GM12878 (cell line): ENCODE data around the gene DCAF11.

ENCODE experiments used
- KDM1A ChIP-seq: fragments of 200-600 bp; sonication (generic); IDR thresholded peaks from 2 replicates; pipeline ENCODE4 v1.6.1; 2016; ENCODE audit warnings: borderline replicate concordance
- MXI1 ChIP-seq: fragments of 150-350 bp; IDR thresholded peaks from 2 replicates; pipeline ENCODE4 v1.6.1; 2011; ENCODE audit warnings: low read depth, mild to moderate bottlenecking, inconsistent platforms, low read length, improper control_type of control experiment
- MYB ChIP-seq: fragments of 150-350 bp; IDR thresholded peaks from 2 replicates; pipeline ENCODE4 v1.6.1; 2014; ENCODE audit warnings: mild to moderate bottlenecking, low read depth, low read length, borderline replicate concordance
- NFYA ChIP-seq: IDR thresholded peaks from 2 replicates; pipeline ENCODE4 v1.6.1; 2011; ENCODE audit warnings: low read depth, mild to moderate bottlenecking, low read length, improper control_type of control experiment, borderline replicate concordance
- POLR2AphosphoS5 ChIP-seq: IDR thresholded peaks from 2 replicates; pipeline ENCODE4 v1.6.1; 2011; ENCODE audit warnings: mild to moderate bottlenecking, low read length, inconsistent platforms
- TARDBP ChIP-seq: IDR thresholded peaks from 2 replicates; pipeline ENCODE4 v1.6.1; 2016; ENCODE audit warnings: borderline replicate concordance
- TBL1XR1 ChIP-seq: IDR thresholded peaks from 2 replicates; pipeline ENCODE4 v1.6.1; 2012; ENCODE audit warnings: low read depth, low read length, improper control_type of control experiment
- YBX1 ChIP-seq: fragments of 450-650 bp; IDR thresholded peaks from 2 replicates; pipeline ENCODE4 v1.6.1; 2016; ENCODE audit warnings: antibody characterized with exemption
- TF ChIP-seq, protein P1 (sequence below), 3 experiments: IDR thresholded peaks in 2 of 3; conservative IDR thresholded peaks in 1 of 3; 2 replicates each; pipeline ENCODE4 v1.5.1; 2011; ENCODE audit warnings: low read depth in 3 of 3, low read length in 3 of 3, mild to moderate bottlenecking in 3 of 3, control low read depth in 2 of 3, moderate library complexity in 2 of 3, inconsistent platforms in 1 of 3, mixed read lengths in 1 of 3; ENCODE audit not compliant: control insufficient read depth in 2 of 3, insufficient read depth in 1 of 3; ENCODE audit errors: extremely low read depth in 1 of 3
- TF ChIP-seq, protein P2 (sequence below): IDR thresholded peaks from 2 replicates; pipeline ENCODE4 v1.6.1; 2011; ENCODE audit warnings: low read depth, mild to moderate bottlenecking, low read length, moderate library complexity, borderline replicate concordance; ENCODE audit errors: extremely low read depth
- TF ChIP-seq, protein P3 (sequence below): IDR thresholded peaks from 2 replicates; pipeline ENCODE4 v1.6.1; 2011; ENCODE audit warnings: low read depth, low read length, improper control_type of control experiment, borderline replicate concordance
- TF ChIP-seq, protein P4 (sequence below): IDR thresholded peaks from 2 replicates; pipeline ENCODE4 v1.6.1; 2012; ENCODE audit warnings: mild to moderate bottlenecking, low read depth, low read length

DNA sequence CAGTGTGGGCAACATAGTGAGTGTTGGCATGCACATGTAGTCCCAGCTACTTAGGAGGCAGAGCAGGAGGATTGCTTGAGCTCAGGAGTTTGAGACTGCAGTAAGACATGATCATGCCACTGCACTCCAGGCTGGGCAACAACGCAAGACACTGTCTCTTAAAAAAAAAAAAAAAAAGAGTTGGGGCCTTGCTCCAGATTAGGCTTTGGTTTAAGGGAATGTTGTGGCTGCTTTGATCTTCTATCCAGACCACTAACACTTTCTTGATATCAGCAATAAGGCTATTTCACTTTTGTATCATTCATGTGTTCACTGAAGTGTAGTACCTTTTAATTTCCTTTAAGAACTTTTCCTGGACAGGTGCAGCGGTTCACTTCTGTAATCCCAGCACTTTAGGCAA is 13.1 kb downstream of the DCAF11 start:
- TF ChIP-seq MYB (no peak), YBX1 (no peak), TARDBP (no peak), KDM1A (no peak), TBL1XR1 (no peak), MXI1 (no peak), POLR2AphosphoS5 (no peak), NFYA (no peak)
- TF ChIP-seq, protein P1, sequence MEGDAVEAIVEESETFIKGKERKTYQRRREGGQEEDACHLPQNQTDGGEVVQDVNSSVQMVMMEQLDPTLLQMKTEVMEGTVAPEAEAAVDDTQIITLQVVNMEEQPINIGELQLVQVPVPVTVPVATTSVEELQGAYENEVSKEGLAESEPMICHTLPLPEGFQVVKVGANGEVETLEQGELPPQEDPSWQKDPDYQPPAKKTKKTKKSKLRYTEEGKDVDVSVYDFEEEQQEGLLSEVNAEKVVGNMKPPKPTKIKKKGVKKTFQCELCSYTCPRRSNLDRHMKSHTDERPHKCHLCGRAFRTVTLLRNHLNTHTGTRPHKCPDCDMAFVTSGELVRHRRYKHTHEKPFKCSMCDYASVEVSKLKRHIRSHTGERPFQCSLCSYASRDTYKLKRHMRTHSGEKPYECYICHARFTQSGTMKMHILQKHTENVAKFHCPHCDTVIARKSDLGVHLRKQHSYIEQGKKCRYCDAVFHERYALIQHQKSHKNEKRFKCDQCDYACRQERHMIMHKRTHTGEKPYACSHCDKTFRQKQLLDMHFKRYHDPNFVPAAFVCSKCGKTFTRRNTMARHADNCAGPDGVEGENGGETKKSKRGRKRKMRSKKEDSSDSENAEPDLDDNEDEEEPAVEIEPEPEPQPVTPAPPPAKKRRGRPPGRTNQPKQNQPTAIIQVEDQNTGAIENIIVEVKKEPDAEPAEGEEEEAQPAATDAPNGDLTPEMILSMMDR (IDR thresholded peaks at IDR 0.05 in 2 of 3, conservative IDR thresholded peaks at IDR 0.05 in 1 of 3; ENCODE audit: control insufficient read depth in 2 of 3, extremely low read depth in 1 of 3, insufficient read depth in 1 of 3, low read depth in 3 of 3, low read length in 3 of 3): no peak
- TF ChIP-seq, protein P2, sequence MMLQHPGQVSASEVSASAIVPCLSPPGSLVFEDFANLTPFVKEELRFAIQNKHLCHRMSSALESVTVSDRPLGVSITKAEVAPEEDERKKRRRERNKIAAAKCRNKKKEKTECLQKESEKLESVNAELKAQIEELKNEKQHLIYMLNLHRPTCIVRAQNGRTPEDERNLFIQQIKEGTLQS: no peak
- TF ChIP-seq, protein P3, sequence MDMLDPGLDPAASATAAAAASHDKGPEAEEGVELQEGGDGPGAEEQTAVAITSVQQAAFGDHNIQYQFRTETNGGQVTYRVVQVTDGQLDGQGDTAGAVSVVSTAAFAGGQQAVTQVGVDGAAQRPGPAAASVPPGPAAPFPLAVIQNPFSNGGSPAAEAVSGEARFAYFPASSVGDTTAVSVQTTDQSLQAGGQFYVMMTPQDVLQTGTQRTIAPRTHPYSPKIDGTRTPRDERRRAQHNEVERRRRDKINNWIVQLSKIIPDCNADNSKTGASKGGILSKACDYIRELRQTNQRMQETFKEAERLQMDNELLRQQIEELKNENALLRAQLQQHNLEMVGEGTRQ: no peak
- TF ChIP-seq, protein P4, sequence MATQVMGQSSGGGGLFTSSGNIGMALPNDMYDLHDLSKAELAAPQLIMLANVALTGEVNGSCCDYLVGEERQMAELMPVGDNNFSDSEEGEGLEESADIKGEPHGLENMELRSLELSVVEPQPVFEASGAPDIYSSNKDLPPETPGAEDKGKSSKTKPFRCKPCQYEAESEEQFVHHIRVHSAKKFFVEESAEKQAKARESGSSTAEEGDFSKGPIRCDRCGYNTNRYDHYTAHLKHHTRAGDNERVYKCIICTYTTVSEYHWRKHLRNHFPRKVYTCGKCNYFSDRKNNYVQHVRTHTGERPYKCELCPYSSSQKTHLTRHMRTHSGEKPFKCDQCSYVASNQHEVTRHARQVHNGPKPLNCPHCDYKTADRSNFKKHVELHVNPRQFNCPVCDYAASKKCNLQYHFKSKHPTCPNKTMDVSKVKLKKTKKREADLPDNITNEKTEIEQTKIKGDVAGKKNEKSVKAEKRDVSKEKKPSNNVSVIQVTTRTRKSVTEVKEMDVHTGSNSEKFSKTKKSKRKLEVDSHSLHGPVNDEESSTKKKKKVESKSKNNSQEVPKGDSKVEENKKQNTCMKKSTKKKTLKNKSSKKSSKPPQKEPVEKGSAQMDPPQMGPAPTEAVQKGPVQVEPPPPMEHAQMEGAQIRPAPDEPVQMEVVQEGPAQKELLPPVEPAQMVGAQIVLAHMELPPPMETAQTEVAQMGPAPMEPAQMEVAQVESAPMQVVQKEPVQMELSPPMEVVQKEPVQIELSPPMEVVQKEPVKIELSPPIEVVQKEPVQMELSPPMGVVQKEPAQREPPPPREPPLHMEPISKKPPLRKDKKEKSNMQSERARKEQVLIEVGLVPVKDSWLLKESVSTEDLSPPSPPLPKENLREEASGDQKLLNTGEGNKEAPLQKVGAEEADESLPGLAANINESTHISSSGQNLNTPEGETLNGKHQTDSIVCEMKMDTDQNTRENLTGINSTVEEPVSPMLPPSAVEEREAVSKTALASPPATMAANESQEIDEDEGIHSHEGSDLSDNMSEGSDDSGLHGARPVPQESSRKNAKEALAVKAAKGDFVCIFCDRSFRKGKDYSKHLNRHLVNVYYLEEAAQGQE: no peak
